Neural progenitor cell (in vitro differentiated cells): ENCODE results near the gene DMAP1.

Experiments
- CTCF ChIP-seq: fragments of 200-600 bp; sonication (generic); IDR thresholded peaks from 2 replicates; pipeline ENCODE4 v1.5.1; 2017; ENCODE audit warnings: antibody characterized with exemption, mild to moderate bottlenecking
- EZH2 ChIP-seq: fragments of 200-600 bp; sonication (generic); IDR thresholded peaks from 2 replicates; pipeline ENCODE4 v1.6.1; 2017; ENCODE audit warnings: antibody characterized with exemption, mild to moderate bottlenecking, moderate library complexity

- TF ChIP-seq EZH2 (no peak), CTCF (peak; percentile 24)
These were observed 36.3 kb downstream of the DMAP1 start for GRCh38 chr1:44249543-44249942.
